Liver (tissue), 3 donors: ENCODE results near the gene PARD3B.

Experiments
- ATF3 ChIP-seq: IDR thresholded peaks from 2 replicates; pipeline ENCODE4 v1.6.1; 2016; ENCODE audit warnings: antibody characterized with exemption
- CTCF ChIP-seq: fragments of 150-350 bp; IDR thresholded peaks from 2 replicates; pipeline ENCODE4 v1.5.1; 2017; ENCODE audit warnings: improper control_type of control experiment, low read depth, low read length; ENCODE audit not compliant: missing input control
- FOXA1 ChIP-seq: IDR thresholded peaks from 2 replicates; pipeline ENCODE4 v1.6.1; 2016; ENCODE audit warnings: antibody characterized with exemption
- HNF4G ChIP-seq: IDR thresholded peaks from 2 replicates; pipeline ENCODE4 v1.6.1; 2016; ENCODE audit warnings: antibody characterized with exemption
- donor health status: healthy.
- donor health status: healthy.

GRCh38 chr2:205609113-205609512, 1063.8 kb downstream of the PARD3B start:
- TF ChIP-seq ATF3 (no peak), CTCF (no peak), FOXA1 (no peak), HNF4G (no peak)
